ENCODE measurements around the gene PTPRT.

GRCh38 chr20:42432496-42433334, 757.0 kb downstream of the PTPRT start:
- TF ChIP-seq CTCF (conservative IDR thresholded peaks at IDR 0.05 in 1 of 2, IDR thresholded peaks at IDR 0.05 in 1 of 2; ENCODE audit: low read depth in 1 of 2, low read length in 2 of 2), result no peak
- no peak for TF ChIP-seq EZH2 (IDR thresholded peaks at IDR 0.05; ENCODE audit: low read length, missing control alignments)
